NCI-H128 (cell line): Measurements from ENCODE around the gene MMP23B.

Source experiments
- DNase-seq: peaks from one replicate; lab custom pipeline; 2025; ENCODE audit not compliant: unreplicated experiment; lab: John Stamatoyannopoulos, UW

MMP23B gene

DNA sequence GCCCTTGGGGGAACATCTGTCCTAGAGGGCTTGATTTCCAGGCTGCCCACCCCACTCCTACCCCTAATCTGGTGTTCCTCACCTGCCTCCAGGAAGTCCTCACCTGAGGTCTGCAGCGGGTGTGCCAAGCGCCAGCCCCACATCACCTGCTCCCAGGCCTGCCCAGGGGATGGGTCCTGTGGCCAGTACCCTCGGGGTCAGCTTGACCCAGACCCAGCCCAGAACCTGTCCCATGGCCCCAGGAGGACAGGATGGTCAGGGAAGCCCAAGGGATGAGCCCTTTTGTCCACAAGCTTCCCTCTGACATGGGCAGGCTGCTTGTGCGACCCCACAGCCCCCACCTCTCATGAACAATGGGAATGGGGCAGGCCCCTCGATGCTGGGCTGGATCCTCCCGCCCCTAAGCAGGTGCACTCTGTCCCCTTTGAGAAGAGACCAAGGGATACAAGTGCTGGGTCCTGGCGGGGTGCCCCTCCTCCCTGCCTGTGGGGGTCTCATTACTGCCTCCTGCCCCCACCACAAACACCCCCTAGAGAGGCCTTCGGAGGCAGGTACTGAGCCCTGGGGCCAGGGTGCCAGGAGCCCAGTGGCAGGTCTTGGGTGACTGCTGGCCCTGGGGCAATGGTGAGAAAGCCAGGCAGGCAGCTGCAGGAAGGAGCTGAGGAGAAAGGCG, 13.4 kb upstream of the MMP23B start:
- DNase-seq = no peak

DNA sequence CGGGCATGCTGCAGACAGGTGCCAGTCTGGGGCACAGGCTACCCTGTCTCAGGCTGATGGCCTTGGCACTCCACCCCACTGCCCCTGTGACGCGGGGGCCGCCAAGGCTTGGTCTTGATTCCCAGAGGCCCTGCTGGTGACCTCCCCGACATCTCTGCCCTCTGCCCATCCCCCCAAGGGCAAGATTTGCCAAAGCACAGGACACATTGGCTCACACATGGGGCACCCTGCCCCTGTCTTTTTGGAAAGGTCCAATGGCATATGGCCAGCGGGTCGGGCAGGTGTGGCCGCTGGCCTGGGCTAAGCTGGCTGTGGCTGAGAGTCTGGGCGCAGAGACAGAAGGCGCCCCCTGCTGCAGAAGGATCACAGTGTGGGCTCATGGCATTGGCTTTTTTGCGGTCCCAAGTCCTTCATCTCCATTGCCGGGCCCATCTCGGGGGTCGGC, 12.0 kb upstream of the MMP23B start:
- DNase-seq = no peak

DNA sequence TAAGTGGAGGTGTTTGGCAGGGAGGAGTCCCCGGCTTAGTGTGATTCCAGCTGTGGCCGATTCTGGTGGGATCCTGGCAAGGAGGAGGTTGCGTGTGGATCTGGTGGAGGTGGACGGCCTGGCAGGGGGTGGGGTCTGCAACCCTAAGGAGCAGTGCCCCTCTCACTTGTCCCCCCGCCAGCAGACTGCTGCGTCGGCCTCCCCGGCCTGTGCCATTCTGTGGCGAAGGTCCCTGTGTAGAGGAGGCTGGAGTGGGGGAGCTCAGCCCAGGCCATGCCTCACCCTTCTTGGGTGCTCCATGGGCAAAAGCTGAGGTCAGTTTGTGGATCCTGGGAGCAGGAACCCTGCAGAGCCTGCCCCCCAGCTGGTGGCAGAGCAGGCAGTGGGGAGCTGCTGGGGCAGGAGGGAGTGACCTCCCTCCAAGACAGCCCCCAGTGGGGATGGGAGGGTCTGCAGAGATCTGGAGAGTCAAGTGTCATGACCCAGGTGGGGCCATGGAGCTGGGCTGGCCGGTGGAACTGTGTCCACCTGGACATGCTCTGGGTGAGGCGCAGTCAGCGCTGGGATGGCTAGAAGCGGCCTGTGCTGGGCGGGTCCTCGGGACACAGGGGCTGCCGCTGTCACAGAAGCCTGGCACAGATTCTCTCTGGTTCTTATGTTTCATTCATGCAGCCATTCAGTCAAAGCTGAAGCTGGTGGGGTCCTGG, 11.4 kb upstream of the MMP23B start:
- DNase-seq = no peak

DNA sequence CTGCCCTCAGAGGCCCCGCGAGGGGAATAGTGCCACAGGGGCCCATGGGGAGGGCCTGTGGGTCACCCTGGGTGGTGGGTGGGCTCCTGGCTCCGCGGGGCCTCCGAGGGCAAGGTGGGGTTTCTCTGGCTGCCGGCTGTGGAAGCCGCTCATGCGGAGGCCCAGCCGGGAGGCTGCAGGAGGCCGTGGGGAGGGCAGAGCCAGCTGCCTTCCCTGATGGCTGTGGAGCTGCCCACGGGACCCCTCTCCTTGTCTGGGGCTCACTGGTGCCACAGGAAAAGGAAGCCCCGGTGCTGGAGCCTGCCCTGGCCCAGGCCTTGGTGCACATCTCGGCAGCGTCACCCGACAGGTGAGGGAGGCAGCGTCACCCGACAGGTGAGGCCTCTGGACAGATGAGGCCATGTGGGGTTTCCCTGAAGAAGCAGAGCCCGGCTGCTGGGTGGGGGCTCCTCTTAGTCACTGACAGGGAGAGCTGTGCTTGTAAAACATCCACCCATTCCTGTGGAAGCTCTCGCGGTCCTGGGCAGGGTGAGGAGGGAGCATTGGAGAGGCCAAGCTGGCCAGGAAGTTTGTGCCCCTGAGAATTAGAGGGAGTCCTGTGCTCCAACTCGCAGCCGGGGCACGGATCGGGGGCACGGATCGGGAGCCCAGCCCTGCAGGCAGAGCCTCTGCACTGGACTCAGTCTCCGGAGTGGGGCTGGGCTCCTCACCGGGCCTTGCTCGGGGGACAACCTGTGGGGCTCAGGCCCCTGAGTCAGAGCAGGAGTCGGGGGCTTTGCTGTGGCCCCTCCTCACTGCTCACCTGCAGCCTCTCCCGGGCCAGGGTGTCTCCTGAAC, 10.6 kb upstream of the MMP23B start:
- no peak for DNase-seq

DNA sequence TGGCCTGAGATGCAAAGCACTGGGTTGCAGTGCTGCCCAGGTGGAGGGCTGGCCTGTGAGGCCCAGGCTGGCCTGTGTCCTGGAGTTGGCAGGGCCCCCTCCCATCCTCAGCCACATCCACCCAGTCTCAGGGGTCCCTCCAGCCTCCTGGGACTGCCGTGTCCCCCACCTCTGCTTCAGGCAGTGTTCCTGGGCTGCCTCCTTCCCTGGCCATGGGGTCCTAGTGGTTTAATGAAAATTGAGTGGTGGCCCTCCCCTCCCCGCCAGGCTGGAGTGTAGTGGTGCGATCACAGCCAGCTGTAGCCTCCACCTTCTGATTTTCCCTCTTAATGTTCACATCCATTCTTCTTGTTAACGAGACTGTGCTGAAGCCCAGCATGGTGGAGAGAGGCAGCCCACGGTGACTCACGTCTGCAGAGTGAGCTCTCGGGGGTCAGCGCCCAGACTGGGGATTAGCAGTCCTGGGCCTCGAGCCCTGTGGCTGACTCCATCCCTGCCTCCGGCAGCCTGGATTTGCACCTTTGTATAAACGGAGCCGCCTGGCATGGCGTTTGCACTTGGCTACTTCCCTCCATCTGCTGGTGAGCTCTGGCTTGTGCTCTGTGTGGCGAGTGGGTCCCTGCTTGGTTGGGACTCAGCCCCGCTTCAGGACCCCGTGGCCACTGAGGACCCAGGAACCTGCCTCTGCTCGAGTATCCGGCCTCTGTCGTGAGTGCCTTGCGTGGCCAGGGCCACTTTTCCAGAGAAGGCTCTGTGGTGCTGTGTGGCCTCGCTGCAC, 9.8 kb upstream of the MMP23B start:
- no peak for DNase-seq

DNA sequence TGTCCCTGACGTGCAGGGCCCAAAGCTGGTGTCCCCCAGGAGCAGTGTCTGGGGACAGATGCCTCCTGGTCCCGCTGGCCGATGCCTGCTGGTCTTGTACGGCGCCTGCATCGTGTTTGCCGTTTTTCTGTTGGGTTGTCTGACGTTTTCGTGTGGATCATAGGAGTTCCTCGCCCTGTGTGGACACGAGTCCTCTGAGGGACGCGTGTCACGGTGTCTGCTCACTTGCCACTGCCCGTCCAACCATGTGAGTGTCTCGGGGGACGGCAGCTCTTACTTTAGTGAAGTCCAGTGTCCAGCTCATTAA, 9.2 kb upstream of the MMP23B start:
- no peak for DNase-seq

DNA sequence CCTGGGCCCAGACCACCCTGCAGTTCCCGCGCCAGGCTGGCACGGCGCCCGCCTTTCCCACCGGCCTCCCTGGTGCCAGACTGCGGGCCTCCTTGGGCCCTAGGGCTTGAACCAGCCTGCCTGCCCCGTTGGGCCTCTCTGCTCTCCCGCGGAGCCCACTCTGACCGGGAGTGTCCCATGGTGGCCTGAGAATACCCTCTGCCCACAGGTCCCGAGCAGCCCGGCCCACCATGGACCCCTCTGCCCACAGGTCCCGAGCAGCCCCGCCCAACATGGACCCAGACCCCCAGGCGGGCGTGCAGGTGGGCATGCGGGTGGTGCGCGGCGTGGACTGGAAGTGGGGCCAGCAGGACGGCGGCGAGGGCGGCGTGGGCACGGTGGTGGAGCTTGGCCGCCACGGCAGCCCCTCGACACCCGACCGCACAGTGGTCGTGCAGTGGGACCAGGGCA, 8.8 kb upstream of the MMP23B start:
- DNase-seq = no peak

DNA sequence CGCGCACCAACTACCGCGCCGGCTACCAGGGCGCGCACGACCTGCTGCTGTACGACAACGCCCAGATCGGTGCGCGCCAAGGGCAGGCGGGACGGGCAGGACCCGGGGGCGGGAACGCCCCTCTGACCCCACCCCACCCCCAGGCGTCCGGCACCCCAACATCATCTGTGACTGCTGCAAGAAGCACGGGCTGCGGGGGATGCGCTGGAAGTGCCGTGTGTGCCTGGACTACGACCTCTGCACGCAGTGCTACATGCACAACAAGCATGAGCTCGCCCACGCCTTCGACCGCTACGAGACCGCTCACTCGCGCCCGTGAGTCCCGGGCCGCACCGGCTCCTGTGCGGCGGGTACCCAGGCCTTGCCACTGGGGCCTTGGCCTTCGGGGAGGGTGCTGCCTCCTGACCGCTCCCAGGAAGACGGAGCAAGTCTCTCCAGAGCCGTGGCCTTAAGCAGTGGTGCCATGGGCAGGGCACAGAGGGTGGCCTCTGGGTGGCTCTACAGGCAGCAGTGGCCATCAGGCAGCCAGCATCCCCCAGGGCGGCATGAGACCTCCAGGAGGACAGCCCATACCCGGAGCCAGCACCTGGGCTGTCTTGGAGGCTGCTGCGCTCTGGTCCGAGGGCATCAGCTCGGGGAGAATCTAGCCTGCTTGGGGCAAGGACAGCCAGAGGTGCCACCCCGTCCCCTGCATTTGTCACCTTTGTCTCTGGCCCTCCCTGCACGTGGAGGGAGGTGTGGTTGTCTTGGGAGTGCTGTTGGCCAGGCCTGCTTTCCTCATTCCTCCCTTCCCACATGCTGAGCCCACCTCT, 8.1 kb upstream of the MMP23B start:
- no peak for DNase-seq

DNA sequence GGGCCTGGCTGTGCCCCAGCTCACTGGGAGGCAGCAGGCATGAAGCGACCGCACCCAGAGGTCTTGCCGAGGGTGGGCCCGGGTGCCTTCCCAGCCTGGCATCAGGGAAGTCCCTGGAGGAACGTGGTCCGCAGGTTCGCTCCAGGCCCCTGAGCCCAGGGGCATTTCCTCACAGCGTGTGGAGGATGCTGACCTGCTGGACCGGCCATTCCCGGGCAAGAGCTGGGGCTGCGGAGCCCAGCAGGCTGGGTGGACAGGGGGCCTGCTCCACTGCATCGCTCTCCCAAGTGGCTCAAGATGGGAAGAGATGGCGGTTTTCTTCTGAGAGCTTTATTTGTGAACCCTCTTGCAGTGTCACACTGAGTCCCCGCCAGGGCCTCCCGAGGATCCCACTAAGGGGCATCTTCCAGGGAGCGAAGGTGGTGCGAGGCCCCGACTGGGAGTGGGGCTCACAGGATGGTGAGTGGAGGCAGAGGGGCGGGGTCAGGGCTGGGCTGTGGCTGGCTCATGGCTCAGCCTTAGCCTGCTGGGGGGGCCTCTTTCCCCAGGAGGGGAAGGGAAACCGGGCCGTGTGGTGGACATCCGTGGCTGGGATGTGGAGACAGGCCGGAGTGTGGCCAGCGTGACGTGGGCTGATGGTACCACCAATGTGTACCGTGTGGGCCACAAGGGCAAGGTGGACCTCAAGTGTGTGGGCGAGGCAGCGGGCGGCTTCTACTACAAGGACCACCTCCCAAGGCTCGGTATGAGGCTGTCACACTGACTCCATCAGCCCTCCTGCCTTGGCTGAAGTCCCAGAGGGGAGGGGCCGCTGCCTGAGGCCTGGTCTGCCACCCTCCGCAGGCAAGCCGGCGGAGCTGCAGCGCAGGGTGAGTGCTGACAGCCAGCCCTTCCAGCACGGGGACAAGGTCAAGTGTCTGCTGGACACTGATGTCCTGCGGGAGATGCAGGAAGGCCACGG, 7.2 kb upstream of the MMP23B start:
- DNase-seq = no peak

DNA sequence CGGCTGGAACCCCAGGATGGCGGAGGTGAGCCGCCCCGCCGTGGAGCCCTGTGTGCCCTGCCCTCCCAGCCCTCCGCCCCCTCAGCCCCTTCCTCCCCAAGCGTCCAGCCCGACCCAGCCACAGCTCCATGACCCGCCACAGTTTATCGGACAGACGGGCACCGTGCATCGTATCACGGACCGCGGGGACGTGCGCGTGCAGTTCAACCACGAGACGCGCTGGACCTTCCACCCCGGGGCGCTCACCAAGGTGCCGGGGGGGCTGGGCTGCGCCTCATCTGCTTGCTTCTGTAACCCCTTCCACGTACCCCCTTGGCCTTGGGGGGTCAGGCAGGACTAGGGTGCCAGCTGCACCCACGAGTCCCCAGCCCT, 6.6 kb upstream of the MMP23B start:
- no peak for DNase-seq

DNA sequence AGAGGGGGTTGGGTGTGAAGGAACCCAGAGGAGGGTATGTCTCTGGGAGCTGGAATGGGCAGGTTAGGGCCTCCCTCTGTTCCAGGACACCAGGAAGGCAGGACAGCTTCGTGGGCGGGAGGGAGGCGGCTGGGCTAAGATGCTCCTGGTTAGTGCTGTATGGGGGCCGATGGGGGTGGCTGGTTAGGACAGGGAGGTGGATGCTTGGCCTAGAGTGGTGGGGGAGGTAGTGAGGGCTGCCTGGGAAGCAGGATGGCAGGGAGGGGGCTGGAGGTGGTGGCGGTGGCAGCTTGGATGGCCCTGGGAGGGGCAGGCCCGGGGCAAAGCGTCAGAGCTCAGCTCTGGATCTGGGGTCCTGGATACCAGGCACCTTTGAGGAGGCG, 6.2 kb upstream of the MMP23B start:
- DNase-seq = no peak

DNA sequence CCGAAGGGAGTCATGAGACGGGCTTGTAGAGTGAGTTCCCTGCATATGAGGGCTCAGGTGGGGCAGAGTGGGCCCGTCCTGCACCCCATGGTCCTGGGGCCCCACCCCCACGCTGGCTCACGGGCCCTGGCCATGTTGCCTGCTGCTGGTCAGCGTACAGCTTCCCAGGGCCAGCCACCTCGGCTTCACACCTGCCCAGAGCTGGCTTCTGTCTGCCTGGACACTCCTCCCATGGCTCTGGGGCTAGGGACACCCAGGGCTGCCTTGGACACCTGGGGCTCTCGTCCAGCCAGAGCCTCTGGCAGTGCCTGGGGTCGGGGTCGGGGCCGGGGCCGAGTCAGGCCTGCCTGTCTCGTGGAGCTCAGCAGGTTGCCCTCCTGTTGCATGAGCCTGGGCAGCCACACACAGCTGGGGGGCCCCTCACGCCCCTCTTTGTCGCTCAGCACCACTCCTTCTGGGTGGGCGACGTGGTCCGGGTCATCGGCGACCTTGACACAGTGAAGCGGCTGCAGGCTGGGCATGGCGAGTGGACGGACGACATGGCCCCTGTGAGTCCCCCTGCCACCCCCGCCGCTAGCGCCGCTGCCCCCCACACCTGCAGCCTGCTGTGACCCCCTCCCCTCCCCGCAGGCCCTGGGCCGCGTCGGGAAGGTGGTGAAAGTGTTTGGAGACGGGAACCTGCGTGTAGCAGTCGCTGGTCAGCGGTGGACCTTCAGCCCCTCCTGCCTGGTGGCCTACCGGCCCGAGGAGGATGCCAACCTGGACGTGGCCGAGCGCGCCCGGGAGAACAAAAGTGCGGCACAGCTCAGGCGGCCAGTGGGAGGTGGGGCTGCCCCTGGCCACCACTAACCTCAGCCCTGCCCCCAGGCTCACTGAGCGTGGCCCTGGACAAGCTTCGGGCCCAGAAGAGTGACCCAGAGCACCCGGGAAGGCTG, 5.5 kb upstream of the MMP23B start:
- DNase-seq = no peak

DNA sequence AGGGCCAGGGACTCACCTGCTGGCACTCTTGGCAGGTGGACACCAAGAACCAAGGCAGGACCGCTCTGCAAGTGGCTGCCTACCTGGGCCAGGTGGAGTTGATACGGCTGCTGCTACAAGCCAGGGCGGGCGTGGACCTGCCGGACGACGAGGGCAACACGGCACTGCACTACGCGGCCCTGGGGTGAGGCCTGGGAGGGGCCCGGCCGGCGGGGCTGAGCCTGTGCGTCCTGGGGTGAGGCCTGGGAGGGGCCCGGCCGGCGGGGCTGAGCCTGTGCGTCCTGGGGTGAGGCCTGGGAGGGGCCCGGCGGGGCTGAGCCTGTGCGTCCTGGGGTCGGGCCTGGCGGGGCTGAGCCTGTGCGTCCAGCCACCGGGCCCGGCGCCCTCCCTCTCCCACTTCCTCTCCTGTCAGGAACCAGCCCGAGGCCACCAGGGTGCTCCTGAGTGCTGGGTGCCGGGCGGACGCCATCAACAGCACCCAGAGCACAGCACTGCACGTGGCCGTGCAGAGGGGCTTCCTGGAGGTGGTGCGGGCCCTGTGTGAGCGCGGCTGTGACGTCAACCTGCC, 4.6 kb upstream of the MMP23B start:
- DNase-seq = no peak

DNA sequence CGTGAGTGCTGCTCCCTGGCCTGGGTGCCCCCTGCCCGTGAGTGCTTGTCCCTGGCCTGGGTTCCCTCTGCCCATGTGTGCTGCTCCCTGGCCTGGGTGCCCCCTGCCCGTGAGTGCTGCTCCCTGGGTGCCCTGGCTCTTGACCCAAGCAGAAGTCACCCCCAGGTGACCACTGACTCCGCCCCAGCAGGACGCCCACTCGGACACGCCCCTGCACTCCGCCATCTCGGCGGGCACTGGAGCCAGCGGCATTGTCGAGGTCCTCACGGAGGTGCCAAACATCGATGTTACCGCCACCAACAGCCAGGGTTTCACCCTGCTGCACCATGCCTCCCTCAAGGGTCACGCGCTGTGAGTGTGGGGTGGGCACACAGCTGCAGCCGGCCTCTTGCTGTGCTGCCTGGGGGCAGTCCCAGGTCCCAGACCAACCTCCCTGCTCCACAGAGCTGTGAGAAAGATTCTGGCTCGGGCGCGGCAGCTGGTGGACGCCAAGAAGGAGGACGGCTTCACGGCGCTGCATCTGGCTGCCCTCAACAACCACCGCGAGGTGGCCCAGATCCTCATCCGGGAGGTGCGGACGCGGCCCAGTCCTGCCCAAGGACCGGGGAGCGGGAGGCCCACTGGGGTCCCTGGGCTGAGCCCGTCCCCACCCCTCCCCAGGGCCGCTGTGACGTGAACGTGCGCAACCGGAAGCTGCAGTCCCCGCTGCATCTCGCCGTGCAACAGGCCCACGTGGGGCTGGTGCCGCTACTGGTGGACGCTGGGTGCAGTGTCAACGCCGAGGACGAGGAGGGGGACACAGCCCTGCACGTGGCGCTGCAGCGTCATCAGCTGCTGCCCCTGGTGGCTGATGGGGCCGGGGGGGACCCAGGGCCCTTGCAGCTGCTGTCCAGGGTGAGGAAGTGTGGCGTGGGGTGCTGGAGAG, 3.9 kb upstream of the MMP23B start:
- no peak for DNase-seq

DNA sequence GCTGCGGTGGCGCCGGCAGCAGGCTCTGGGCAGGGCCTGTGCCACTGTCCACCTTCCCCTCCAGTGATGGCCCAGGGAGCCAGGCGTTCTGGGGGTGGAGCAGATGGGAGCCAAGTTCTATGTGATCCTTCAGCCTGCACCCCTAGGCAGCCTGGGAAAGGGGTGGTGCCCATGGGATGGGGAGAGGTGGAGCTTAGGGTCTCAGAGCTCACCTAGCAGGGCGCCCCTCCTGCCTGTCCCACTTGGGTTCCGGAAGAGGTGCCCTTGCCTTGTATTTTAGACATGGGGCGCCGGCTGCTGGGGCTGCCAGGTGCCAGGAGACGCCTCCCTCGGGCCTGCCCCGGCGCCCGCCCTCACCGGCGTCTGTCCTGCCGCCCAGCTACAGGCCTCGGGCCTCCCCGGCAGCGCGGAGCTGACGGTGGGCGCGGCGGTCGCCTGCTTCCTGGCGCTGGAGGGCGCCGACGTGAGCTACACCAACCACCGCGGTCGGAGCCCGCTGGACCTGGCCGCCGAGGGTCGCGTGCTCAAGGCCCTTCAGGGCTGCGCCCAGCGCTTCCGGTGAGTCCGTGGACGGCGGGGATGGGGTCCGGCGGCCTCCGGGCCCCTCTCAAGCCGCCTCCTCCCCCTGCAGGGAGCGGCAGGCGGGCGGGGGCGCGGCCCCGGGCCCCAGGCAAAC, 3.1 kb upstream of the MMP23B start:
- DNase-seq = no peak

DNA sequence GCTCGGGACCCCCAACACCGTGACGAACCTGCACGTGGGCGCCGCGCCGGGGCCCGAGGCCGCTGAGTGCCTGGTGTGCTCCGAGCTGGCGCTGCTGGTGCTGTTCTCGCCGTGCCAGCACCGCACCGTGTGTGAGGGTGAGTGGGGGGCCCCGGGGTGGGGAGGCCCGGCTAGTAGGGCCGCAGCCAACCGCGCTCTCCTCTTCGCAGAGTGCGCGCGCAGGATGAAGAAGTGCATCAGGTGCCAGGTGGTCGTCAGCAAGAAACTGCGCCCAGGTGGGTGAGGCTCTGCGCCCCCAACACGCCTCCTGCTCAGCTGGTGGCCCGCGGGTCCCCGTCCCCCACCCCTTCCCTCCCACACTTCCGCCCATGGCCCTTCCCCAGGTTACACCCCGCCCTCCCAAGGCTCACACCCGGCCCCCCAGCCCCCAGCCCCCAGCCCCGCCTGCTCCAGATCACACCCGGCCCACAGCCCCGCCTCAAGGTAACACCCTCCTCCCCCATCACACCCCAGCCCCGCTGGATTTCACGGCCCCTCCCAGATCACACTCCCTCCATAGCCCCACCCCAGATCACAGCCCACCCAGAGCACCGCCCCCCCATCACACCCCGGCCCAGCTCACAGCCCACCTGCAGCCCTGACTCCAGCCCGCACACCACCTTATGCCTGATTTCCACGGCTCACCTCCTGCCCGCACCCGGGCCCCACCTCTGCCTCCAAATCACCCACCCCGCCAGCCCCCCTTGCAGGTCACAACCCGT, 2.4 kb upstream of the MMP23B start:
- no peak for DNase-seq
